ENCODE measurements around the gene IFIT1. TPM values are rescaled to one million over a fixed set of nuclear protein-coding genes. Genes with fewer than 3 reads are reported as not detected.

The IFIT1 gene
- total RNA-seq, 1 donor from 2014 or later, result 13.2 TPM

- H3K27ac Mint-ChIP-seq, result no peak overlapping the region
- H3K79me2 ChIP-seq (ENCODE audit: low read depth), result no peaks in the 10 kb centered on the region
- no peak overlapping the region for H3K4me2 ChIP-seq
- no peaks in the 10 kb centered on the region for H3K9me3 ChIP-seq (ENCODE audit: low read depth)
- H3K36me3 ChIP-seq, result no peaks in the 10 kb centered on the region
- no peak overlapping the region for H3K27ac ChIP-seq
- no peak overlapping the region for H3K9ac ChIP-seq
- H2AFZ ChIP-seq (replicated peaks), result no peak overlapping the region
- H3F3A ChIP-seq (ENCODE audit: low read depth), result no peaks in the 10 kb centered on the region
- peaks cover 11% of the 10 kb centered on the region for H3K4me1 Mint-ChIP-seq
- H4K20me1 ChIP-seq (ENCODE audit: low read depth), result no peaks in the 10 kb centered on the region
- H3K9me3 Mint-ChIP-seq, result no peaks in the 10 kb centered on the region
- no peaks in the 10 kb centered on the region for H3K4me1 ChIP-seq
- peaks cover 4% of the 10 kb centered on the region for H3K27me3 Mint-ChIP-seq (ENCODE audit: insufficient read depth, low read depth)
- no peak overlapping the region for H3K4me3 ChIP-seq
- TF ChIP-seq EZH2phosphoT487 (IDR thresholded peaks at IDR 0.05) (no peak), EZH2 (IDR thresholded peaks at IDR 0.05) (no peak), CTCF (IDR thresholded peaks at IDR 0.05) (no peak)
- DNase-seq (ENCODE audit: low spot score), result no peak
- H3K27me3 ChIP-seq, result no peaks in the 10 kb centered on the region
- no peaks in the 10 kb centered on the region for H3K36me3 Mint-ChIP-seq
- no peak overlapping the region for H3K4me3 Mint-ChIP-seq
Observed at GRCh38 chr10:89382757-89383156, 9.7 kb upstream of the IFIT1 start.

DNA sequence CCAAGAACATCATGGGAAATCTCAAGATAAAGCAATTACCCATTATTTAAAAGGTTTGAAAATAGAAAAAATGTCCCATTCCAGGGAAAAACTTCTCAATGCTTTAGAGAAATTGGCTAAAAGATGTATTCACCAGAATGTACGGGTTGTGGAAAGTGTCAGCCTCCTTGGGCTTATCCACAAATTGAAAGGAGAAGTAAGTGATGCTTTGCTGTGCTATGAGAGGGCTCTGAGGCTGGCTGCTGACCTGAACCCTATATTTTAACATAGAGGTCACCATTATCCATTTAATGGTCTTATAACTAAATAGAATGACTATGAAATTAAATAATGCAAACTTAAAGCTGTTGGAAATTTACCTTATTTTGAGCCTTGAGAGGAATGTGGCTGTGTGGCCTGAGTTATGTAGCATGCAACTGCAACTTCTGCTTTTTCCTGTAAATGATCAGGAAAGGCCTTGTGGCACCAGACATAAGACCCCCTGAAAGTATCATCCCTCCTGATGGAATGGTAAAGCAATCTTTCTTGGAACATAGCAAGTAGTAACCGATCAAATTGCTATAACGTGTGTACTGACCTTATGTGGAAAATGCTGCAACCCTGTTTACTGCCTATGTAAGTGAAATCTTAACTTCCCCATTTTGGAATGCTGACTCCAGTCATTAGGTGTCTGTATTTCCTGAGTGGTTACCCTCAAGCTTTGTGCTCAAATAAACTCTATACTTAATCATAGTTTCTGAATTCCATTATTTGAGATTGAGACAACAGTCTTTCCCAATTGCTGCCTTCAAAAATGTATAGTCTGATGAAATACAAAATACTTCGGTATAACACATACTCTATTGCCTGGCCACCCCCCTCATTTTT, 7.7 kb upstream of the IFIT1 start:
- peaks cover 2% of the 10 kb centered on the region for H3K27me3 Mint-ChIP-seq (ENCODE audit: insufficient read depth, low read depth)

DNA sequence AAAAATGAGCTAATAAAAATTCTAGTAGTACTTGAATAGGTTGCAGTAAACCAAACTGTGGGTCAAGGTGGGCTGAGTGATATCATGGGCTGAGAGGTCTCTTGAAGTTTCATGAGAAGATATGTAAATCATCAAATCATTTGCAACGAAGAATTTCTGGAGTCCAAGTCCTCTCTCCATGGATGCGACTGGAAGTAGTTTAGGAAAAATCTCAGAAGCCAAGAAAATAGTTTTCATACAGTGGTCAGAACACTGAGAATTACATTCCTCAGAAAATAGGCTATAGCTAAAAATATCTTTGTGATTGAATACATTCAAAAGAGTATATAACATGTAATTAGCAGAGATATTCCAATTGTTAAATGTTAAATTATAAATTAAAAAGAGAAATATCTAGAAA, 3.6 kb upstream of the IFIT1 start:
- H3K4me3 ChIP-seq, result no peak overlapping the region
- H3K79me2 ChIP-seq (ENCODE audit: low read depth), result no peaks in the 10 kb centered on the region
- DNase-seq (ENCODE audit: low spot score), result no peak
- H3K4me1 Mint-ChIP-seq, result peaks cover 12% of the 10 kb centered on the region
- H3K27me3 Mint-ChIP-seq (ENCODE audit: insufficient read depth, low read depth), result no peaks in the 10 kb centered on the region
- H3K9me3 ChIP-seq (ENCODE audit: low read depth), result no peaks in the 10 kb centered on the region
- no peaks in the 10 kb centered on the region for H3K27me3 ChIP-seq
- no peaks in the 10 kb centered on the region for H3F3A ChIP-seq (ENCODE audit: low read depth)
- H3K9ac ChIP-seq, result no peak overlapping the region
- no peak overlapping the region for H3K4me3 Mint-ChIP-seq
- H3K4me2 ChIP-seq, result no peak overlapping the region
- H3K9me3 Mint-ChIP-seq, result no peaks in the 10 kb centered on the region
- peaks cover 10% of the 10 kb centered on the region for H3K4me1 ChIP-seq
- no peak for TF ChIP-seq EZH2 (IDR thresholded peaks at IDR 0.05)
- TF ChIP-seq EZH2phosphoT487 (IDR thresholded peaks at IDR 0.05), result no peak
- no peak for TF ChIP-seq CTCF (IDR thresholded peaks at IDR 0.05)
- H3K27ac ChIP-seq, result no peak overlapping the region
- no peaks in the 10 kb centered on the region for H3K36me3 ChIP-seq
- no peak overlapping the region for H2AFZ ChIP-seq (replicated peaks)
- H4K20me1 ChIP-seq (ENCODE audit: low read depth), result no peaks in the 10 kb centered on the region
- no peaks in the 10 kb centered on the region for H3K36me3 Mint-ChIP-seq
- H3K27ac Mint-ChIP-seq, result no peak overlapping the region

More for the DNA sequence above, 7.7 kb upstream of the IFIT1 start:
- no peak overlapping the region for H2AFZ ChIP-seq (replicated peaks)
- no peaks in the 10 kb centered on the region for H3K36me3 Mint-ChIP-seq
- no peaks in the 10 kb centered on the region for H3K9me3 ChIP-seq (ENCODE audit: low read depth)
- TF ChIP-seq EZH2 (IDR thresholded peaks at IDR 0.05), result no peak
- no peak for TF ChIP-seq CTCF (IDR thresholded peaks at IDR 0.05)
- TF ChIP-seq EZH2phosphoT487 (IDR thresholded peaks at IDR 0.05), result no peak
- H3K27me3 ChIP-seq, result no peaks in the 10 kb centered on the region
- no peak overlapping the region for H3K4me3 ChIP-seq
- DNase-seq (ENCODE audit: low spot score), result no peak
- no peaks in the 10 kb centered on the region for H3K9me3 Mint-ChIP-seq
- no peaks in the 10 kb centered on the region for H3K36me3 ChIP-seq
- H3K27ac Mint-ChIP-seq, result no peak overlapping the region
- H3K4me1 Mint-ChIP-seq, result no peaks in the 10 kb centered on the region
- no peak overlapping the region for H3K4me2 ChIP-seq
- H3F3A ChIP-seq (ENCODE audit: low read depth), result no peaks in the 10 kb centered on the region
- no peak overlapping the region for H3K9ac ChIP-seq
- H3K27ac ChIP-seq, result no peak overlapping the region
- no peaks in the 10 kb centered on the region for H3K4me1 ChIP-seq
- H3K79me2 ChIP-seq (ENCODE audit: low read depth), result no peaks in the 10 kb centered on the region
- no peaks in the 10 kb centered on the region for H4K20me1 ChIP-seq (ENCODE audit: low read depth)
- H3K4me3 Mint-ChIP-seq, result no peak overlapping the region

Data from neural progenitor cell (in vitro differentiated cells).